H9 (cell line): ENCODE results near the gene GGACT. TPM values are rescaled to one million over a fixed set of nuclear protein-coding genes. Genes with fewer than 3 reads are reported as not detected.

Experiments
- DNase-seq: peaks from one replicate; pipeline ENCODE4 v3.0.0-alpha.2; 2017
- H2AFZ ChIP-seq: one replicate; pipeline ENCODE4 v1.6.1; 2013; ENCODE audit warnings: mild to moderate bottlenecking, low read length, control low read depth, moderate library complexity
- H2AK5ac ChIP-seq: 2 replicates; pipeline ENCODE4 v1.6.1; 2013; ENCODE audit warnings: low read length, control low read depth, mixed read lengths; ENCODE audit not compliant: insufficient read length
- H2BK120ac ChIP-seq: one replicate; pipeline ENCODE4 v1.6.1; 2013; ENCODE audit warnings: low read depth, mild to moderate bottlenecking, low read length, control low read depth, inconsistent platforms; ENCODE audit not compliant: poor library complexity, severe bottlenecking
- H2BK12ac ChIP-seq: 2 replicates; pipeline ENCODE4 v1.6.1; 2013; ENCODE audit warnings: low read length, control low read depth, mixed read lengths, low read depth; ENCODE audit not compliant: insufficient read length
- H2BK15ac ChIP-seq: 2 replicates; pipeline ENCODE4 v1.6.1; 2013; ENCODE audit warnings: low read depth, low read length, control low read depth
- H2BK20ac ChIP-seq: one replicate; pipeline ENCODE4 v1.6.1; 2013; ENCODE audit warnings: low read depth, mild to moderate bottlenecking, low read length, control low read depth, inconsistent platforms; ENCODE audit not compliant: poor library complexity, severe bottlenecking
- H2BK5ac ChIP-seq: 2 replicates; pipeline ENCODE4 v1.6.1; 2013; ENCODE audit warnings: low read length, control low read depth, mixed read lengths; ENCODE audit not compliant: insufficient read length
- H3K14ac ChIP-seq: 2 replicates; pipeline ENCODE4 v1.6.1; 2013; ENCODE audit warnings: low read length, control low read depth; ENCODE audit not compliant: insufficient read depth
- H3K18ac ChIP-seq: 2 replicates; pipeline ENCODE4 v1.6.1; 2013; ENCODE audit warnings: low read depth, mild to moderate bottlenecking, mixed read lengths, low read length, control low read depth; ENCODE audit not compliant: insufficient read length
- H3K23ac ChIP-seq: 2 replicates; pipeline ENCODE4 v1.6.1; 2013; ENCODE audit warnings: low read length, control low read depth, mixed read lengths, low read depth; ENCODE audit not compliant: insufficient read length
- H3K23me2 ChIP-seq: 2 replicates; pipeline ENCODE4 v1.6.1; 2013; ENCODE audit warnings: low read depth, mild to moderate bottlenecking, mixed read lengths, low read length, control low read depth; ENCODE audit not compliant: insufficient read length, poor library complexity, severe bottlenecking
- H3K27ac ChIP-seq: 2 replicates; pipeline ENCODE4 v1.5.1; 2013; ENCODE audit warnings: low read length, control low read depth, mixed read lengths, low read depth; ENCODE audit not compliant: insufficient read length
- H3K27me3 ChIP-seq: 2 replicates; pipeline ENCODE4 v1.6.1; 2013; ENCODE audit warnings: low read length, control low read depth, inconsistent platforms; ENCODE audit not compliant: insufficient read depth
- H3K4ac ChIP-seq: 2 replicates; pipeline ENCODE4 v1.6.1; 2013; ENCODE audit warnings: low read depth, mild to moderate bottlenecking, control low read depth, inconsistent platforms, low read length, moderate library complexity
- H3K4me1 ChIP-seq: 2 replicates; pipeline ENCODE4 v1.6.1; 2013; ENCODE audit warnings: low read length, control low read depth, inconsistent platforms; ENCODE audit not compliant: insufficient read depth
- H3K4me2 ChIP-seq: 2 replicates; pipeline ENCODE4 v1.6.1; 2013; ENCODE audit warnings: low read length, control low read depth, mixed read lengths; ENCODE audit not compliant: insufficient read length, insufficient read depth
- H3K56ac ChIP-seq: 2 replicates; pipeline ENCODE4 v1.6.1; 2013; ENCODE audit warnings: low read depth, mild to moderate bottlenecking, mixed read lengths, low read length, control low read depth; ENCODE audit not compliant: insufficient read length
- H3K79me1 ChIP-seq: 2 replicates; pipeline ENCODE4 v1.6.1; 2013; ENCODE audit warnings: low read depth, mild to moderate bottlenecking, moderate library complexity, low read length, control low read depth, inconsistent platforms; ENCODE audit not compliant: insufficient read depth, poor library complexity, severe bottlenecking
- H3K79me2 ChIP-seq: 2 replicates; pipeline ENCODE4 v1.6.1; 2013; ENCODE audit warnings: low read length, control low read depth, inconsistent platforms; ENCODE audit not compliant: insufficient read depth
- H3K9ac ChIP-seq: 2 replicates; pipeline ENCODE4 v1.6.1; 2013; ENCODE audit warnings: low read length, control low read depth, mixed read lengths; ENCODE audit not compliant: insufficient read length; ENCODE audit errors: extremely low read depth
- H3K9me3 ChIP-seq: one replicate; pipeline ENCODE4 v1.6.1; 2013; ENCODE audit warnings: low read depth, low read length, inconsistent platforms; ENCODE audit not compliant: control insufficient read depth
- H3T11ph ChIP-seq: one replicate; pipeline ENCODE4 v1.6.1; 2013; ENCODE audit warnings: mild to moderate bottlenecking, low read length, control low read depth, inconsistent platforms
- H4K20me1 ChIP-seq: one replicate; pipeline ENCODE4 v1.6.1; 2013; ENCODE audit not compliant: control insufficient read depth, insufficient read length, insufficient read depth
- H4K5ac ChIP-seq: 2 replicates; pipeline ENCODE4 v1.6.1; 2013; ENCODE audit warnings: low read depth, mild to moderate bottlenecking, mixed read lengths, low read length, control low read depth; ENCODE audit not compliant: insufficient read length
- H4K8ac ChIP-seq: replicated peaks from 2 replicates; pipeline ENCODE4 v1.6.1; 2013; ENCODE audit warnings: low read length, control low read depth, mixed read lengths, low read depth; ENCODE audit not compliant: insufficient read length
- H4K91ac ChIP-seq: 2 replicates; pipeline ENCODE4 v1.6.1; 2013; ENCODE audit warnings: low read depth, mild to moderate bottlenecking, moderate library complexity, mixed read lengths, low read length, control low read depth; ENCODE audit not compliant: insufficient read length
- H3K27ac Mint-ChIP-seq, 3 experiments: 2 replicates in 2 of 3; 3 replicates in 1 of 3; pipeline ENCODE4 v1.8.0; 2020 to 2021; ENCODE audit warnings: mixed read lengths in 3 of 3, mild to moderate bottlenecking in 1 of 3, moderate library complexity in 1 of 3
- H3K27me3 Mint-ChIP-seq: 2 replicates; pipeline ENCODE4 v1.8.0; 2021; ENCODE audit warnings: low read depth, mild to moderate bottlenecking, moderate library complexity, mixed read lengths
- H3K36me3 Mint-ChIP-seq, 3 experiments: 2 replicates in 2 of 3; 3 replicates in 1 of 3; pipeline ENCODE4 v1.8.0; 2020 to 2021; ENCODE audit warnings: low read depth in 3 of 3, mixed read lengths in 3 of 3; ENCODE audit not compliant: insufficient read depth in 1 of 3
- H3K4me1 Mint-ChIP-seq, 2 experiments: 2 replicates each; pipeline ENCODE4 v1.8.0; 2020; ENCODE audit warnings: mixed read lengths in 2 of 2
- H3K4me3 Mint-ChIP-seq, 2 experiments: 2 replicates in 1 of 2; 3 replicates in 1 of 2; pipeline ENCODE4 v1.8.0; 2020 to 2021; ENCODE audit warnings: mild to moderate bottlenecking in 2 of 2, mixed read lengths in 2 of 2, moderate library complexity in 1 of 2
- H3K9me3 Mint-ChIP-seq, 2 experiments: 2 replicates in 1 of 2; 3 replicates in 1 of 2; pipeline ENCODE4 v1.8.0; 2020; ENCODE audit warnings: mild to moderate bottlenecking in 2 of 2, mixed read lengths in 2 of 2, moderate library complexity in 1 of 2
- whole genome bisulfite sequencing: extraction: QIAGEN DNeasy Blood & Tissue Kit; methylation state at CpG from one replicate; pipeline ENCODE4 v1.1.7; 2013; ENCODE audit warnings: missing lambda C conversion rate, low lambda C conversion rate, mixed read lengths; ENCODE audit not compliant: insufficient read length; ENCODE audit errors: extremely low coverage; 5-methylcytosine and 5-hydroxymethylcytosine counted together
- total RNA-seq: library from RNA; stranded (reverse); gene quantifications from 2 replicates; pipeline ENCODE4 v1.2.1, GENCODE V29; 2021
- TF ChIP-seq, protein P1 (sequence below): fragments of 200-600 bp; sonication (generic); conservative IDR thresholded peaks from 3 replicates; pipeline ENCODE4 v1.8.0; 2021; ENCODE audit warnings: antibody characterized with exemption, mild to moderate bottlenecking

The GGACT gene
- total RNA-seq, 1 experiment from 2014 or later, result 1.3 TPM

DNA sequence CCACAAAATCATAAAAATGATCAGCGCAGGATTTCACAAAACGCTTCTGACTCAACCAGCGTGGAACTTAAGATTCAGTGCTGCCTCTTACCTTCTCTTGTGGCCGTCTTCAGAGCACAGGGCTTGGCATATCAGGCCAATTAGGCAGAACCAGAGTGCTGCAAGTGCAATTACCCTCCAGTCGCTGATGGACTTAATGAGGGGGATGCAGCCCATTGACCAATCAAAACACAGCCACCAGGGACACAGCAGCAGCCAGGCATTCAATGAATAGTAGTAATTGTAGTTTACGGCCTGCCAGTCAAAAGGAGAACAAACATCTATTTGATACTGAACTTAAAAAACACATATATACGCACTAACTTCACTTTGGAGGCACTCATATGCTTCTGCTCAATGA, 47.9 kb upstream of the GGACT start:
- no peaks in the 10 kb centered on the region for H4K20me1 ChIP-seq

More for the DNA sequence above, 47.9 kb upstream of the GGACT start:
- Histone ChIP-seq H3K79me2 (no peaks in the 10 kb centered on the region), H3K23me2 (no peaks in the 10 kb centered on the region), H3K27me3 (no peaks in the 10 kb centered on the region), H4K8ac (no peak overlapping the region), H3K18ac (no peak overlapping the region), H2BK15ac (no peak overlapping the region; the same call in 1 of the 2 replicates), H2AFZ (no peak overlapping the region), H3K9me3 (no peaks in the 10 kb centered on the region), H2BK20ac (no peak overlapping the region), H2BK12ac (no peak overlapping the region), H2BK120ac (no peak overlapping the region), H3K79me1 (no peaks in the 10 kb centered on the region), H3K27ac (no peak overlapping the region), H3K14ac (no peak overlapping the region), H3K4me2 (no peak overlapping the region), H3K9ac (no peak overlapping the region), H3T11ph (no peak overlapping the region), H4K5ac (no peak overlapping the region), H3K56ac (no peak overlapping the region), H3K4ac (no peak overlapping the region), H2BK5ac (no peak overlapping the region), H2AK5ac (no peak overlapping the region), H3K4me1 (no peaks in the 10 kb centered on the region), H4K91ac (no peak overlapping the region), H3K23ac (no peak overlapping the region)
- Mint-ChIP-seq H3K27ac (no peak overlapping the region), H3K4me1 (no peaks in the 10 kb centered on the region), H3K27me3 (no peaks in the 10 kb centered on the region), H3K4me3 (no peak overlapping the region), H3K9me3 (no peaks in the 10 kb centered on the region), H3K36me3 (peaks cover 37 to 57% (median 49%) of the 10 kb centered on the region in 3 experiments; a peak in 6 of 7 replicates)
- TF ChIP-seq, protein P1, sequence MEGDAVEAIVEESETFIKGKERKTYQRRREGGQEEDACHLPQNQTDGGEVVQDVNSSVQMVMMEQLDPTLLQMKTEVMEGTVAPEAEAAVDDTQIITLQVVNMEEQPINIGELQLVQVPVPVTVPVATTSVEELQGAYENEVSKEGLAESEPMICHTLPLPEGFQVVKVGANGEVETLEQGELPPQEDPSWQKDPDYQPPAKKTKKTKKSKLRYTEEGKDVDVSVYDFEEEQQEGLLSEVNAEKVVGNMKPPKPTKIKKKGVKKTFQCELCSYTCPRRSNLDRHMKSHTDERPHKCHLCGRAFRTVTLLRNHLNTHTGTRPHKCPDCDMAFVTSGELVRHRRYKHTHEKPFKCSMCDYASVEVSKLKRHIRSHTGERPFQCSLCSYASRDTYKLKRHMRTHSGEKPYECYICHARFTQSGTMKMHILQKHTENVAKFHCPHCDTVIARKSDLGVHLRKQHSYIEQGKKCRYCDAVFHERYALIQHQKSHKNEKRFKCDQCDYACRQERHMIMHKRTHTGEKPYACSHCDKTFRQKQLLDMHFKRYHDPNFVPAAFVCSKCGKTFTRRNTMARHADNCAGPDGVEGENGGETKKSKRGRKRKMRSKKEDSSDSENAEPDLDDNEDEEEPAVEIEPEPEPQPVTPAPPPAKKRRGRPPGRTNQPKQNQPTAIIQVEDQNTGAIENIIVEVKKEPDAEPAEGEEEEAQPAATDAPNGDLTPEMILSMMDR, result no peak
- WGBS, result no CpG with 5 or more reads among the region's 7 CpGs
- DNase-seq, result no peak
